Ovary (tissue), 3 donors: ENCODE results near the gene ALPP.
"Not testable (repeated sequence)": the region's sequence is repeated elsewhere in the genome, so short reads cannot be mapped to it uniquely, and the experiment has no call there.

Experiments
- EP300 ChIP-seq: sonication (generic); formaldehyde crosslinking; IDR thresholded peaks from one replicate; pipeline ENCODE4 v1.6.1; 2017; ENCODE audit warnings: antibody characterized with exemption
- POLR2A ChIP-seq: fragments of 450-650 bp; IDR thresholded peaks from one replicate; pipeline ENCODE4 v1.6.1; 2017; ENCODE audit warnings: antibody characterized with exemption, mild to moderate bottlenecking, moderate library complexity
- TF ChIP-seq, protein P1 (sequence below), 3 donors: fragments of 450-650 bp in 2 of 3; fragments of 200-600 bp in 1 of 3; IDR thresholded peaks; one replicate each; pipeline versions ENCODE4 v1.5.1 to v1.8.0; 2016 to 2022; ENCODE audit warnings: antibody characterized with exemption in 3 of 3, mild to moderate bottlenecking in 1 of 3
- donor health status: DM: no; HTN: no; CAD: no.

DNA sequence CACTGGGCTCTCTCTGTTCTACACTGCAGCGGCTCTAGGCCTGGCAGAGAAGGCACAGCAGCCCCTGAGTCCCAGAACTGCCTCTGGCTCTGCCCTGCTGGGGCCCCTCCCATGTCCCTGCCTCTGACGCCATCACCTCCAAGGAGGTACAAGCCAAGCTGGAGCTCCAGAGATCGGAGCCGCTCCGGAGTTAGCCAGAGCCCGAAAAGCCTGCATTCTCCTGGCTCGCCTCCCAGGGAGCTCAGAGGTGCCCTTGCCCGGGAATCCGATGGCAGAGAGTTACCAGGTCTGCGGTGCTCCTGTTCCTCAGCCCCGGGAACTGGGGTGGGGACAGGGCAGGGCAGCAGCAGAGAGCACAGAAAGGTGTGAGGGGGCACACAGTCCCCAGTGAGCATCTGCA lies 46.9 kb upstream of the ALPP start:
- TF ChIP-seq POLR2A, EP300: not testable (repeated sequence)
- TF ChIP-seq, protein P1, sequence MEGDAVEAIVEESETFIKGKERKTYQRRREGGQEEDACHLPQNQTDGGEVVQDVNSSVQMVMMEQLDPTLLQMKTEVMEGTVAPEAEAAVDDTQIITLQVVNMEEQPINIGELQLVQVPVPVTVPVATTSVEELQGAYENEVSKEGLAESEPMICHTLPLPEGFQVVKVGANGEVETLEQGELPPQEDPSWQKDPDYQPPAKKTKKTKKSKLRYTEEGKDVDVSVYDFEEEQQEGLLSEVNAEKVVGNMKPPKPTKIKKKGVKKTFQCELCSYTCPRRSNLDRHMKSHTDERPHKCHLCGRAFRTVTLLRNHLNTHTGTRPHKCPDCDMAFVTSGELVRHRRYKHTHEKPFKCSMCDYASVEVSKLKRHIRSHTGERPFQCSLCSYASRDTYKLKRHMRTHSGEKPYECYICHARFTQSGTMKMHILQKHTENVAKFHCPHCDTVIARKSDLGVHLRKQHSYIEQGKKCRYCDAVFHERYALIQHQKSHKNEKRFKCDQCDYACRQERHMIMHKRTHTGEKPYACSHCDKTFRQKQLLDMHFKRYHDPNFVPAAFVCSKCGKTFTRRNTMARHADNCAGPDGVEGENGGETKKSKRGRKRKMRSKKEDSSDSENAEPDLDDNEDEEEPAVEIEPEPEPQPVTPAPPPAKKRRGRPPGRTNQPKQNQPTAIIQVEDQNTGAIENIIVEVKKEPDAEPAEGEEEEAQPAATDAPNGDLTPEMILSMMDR (IDR thresholded peaks at IDR 0.05), result not testable (repeated sequence)
